Keratinocyte (primary cell): ENCODE results near the gene NKD1. TPM values are rescaled to one million over a fixed set of nuclear protein-coding genes. Genes with fewer than 3 reads are reported as not detected.

Source experiments
- DNase-seq: peaks from one replicate; pipeline ENCODE4 v3.0.0-alpha.2; 2011; ENCODE audit warnings: low read depth, missing footprints, low spot score
- FAIRE-seq: peaks from 2 replicates; lab custom pipeline; 2011; peaks lifted over from hg19 to GRCh38; lab: Jason Lieb, UNC
- H2AFZ ChIP-seq: 2 replicates; pipeline ENCODE4 v1.6.0; 2012; ENCODE audit warnings: low read length, control low read depth, inconsistent platforms; ENCODE audit not compliant: control insufficient read depth
- H3K27ac ChIP-seq: 2 replicates; pipeline ENCODE4 v1.5.1; 2011; ENCODE audit warnings: low read length; ENCODE audit not compliant: control insufficient read depth, insufficient read depth
- H3K27me3 ChIP-seq: 3 replicates; pipeline ENCODE4 v1.6.0; 2011; ENCODE audit warnings: low read length; ENCODE audit not compliant: control insufficient read depth, insufficient read depth; ENCODE audit errors: extremely low read depth
- H3K36me3 ChIP-seq, 2 experiments: 2 replicates in 1 of 2; 3 replicates in 1 of 2; pipeline ENCODE4 v1.5.1; 2011; ENCODE audit warnings: low read length in 2 of 2, mild to moderate bottlenecking in 1 of 2; ENCODE audit not compliant: control insufficient read depth in 2 of 2, insufficient read depth in 2 of 2; ENCODE audit errors: extremely low read depth in 1 of 2
- H3K4me1 ChIP-seq: 3 replicates; pipeline ENCODE4 v1.5.1; 2011; ENCODE audit warnings: low read length; ENCODE audit not compliant: control insufficient read depth, insufficient read depth; ENCODE audit errors: extremely low read depth
- H3K4me2 ChIP-seq: 3 replicates; pipeline ENCODE4 v1.6.0; 2011; ENCODE audit warnings: low read depth, low read length; ENCODE audit not compliant: control insufficient read depth, insufficient read depth; ENCODE audit errors: extremely low read depth
- H3K4me3 ChIP-seq, 3 experiments: fragments of 200-600 bp in 1 of 3; sonication (generic) in 1 of 3; 2 replicates in 2 of 3; 3 replicates in 1 of 3; pipeline ENCODE4 v1.5.1; 2011 to 2016; ENCODE audit warnings: low read length in 3 of 3, mild to moderate bottlenecking in 3 of 3, control low read depth in 2 of 3, inconsistent platforms in 1 of 3, low read depth in 1 of 3, mixed read lengths in 1 of 3, mixed run types in 1 of 3, moderate library complexity in 1 of 3; ENCODE audit not compliant: control insufficient read depth in 2 of 3, insufficient read depth in 2 of 3; ENCODE audit errors: extremely low read depth in 1 of 3
- H3K79me2 ChIP-seq: 2 replicates; pipeline ENCODE4 v1.6.0; 2012; ENCODE audit warnings: low read length; ENCODE audit not compliant: control insufficient read depth, insufficient read depth
- H3K9ac ChIP-seq: 3 replicates; pipeline ENCODE4 v1.6.0; 2011; ENCODE audit warnings: low read length; ENCODE audit not compliant: control insufficient read depth, insufficient read depth; ENCODE audit errors: extremely low read depth
- H3K9me1 ChIP-seq: 3 replicates; pipeline ENCODE4 v1.6.0; 2011; ENCODE audit warnings: low read length; ENCODE audit not compliant: control insufficient read depth, insufficient read depth; ENCODE audit errors: extremely low read depth
- H3K9me3 ChIP-seq: 2 replicates; pipeline ENCODE4 v1.5.1; 2012; ENCODE audit warnings: low read depth, low read length; ENCODE audit not compliant: control insufficient read depth
- H4K20me1 ChIP-seq: 3 replicates; pipeline ENCODE4 v1.6.0; 2011; ENCODE audit warnings: low read length; ENCODE audit not compliant: control insufficient read depth, insufficient read depth; ENCODE audit errors: extremely low read depth
- CTCF ChIP-seq, 3 experiments: IDR thresholded peaks in 1 of 3; conservative IDR thresholded peaks in 1 of 3; optimal IDR thresholded peaks in 1 of 3; 2 replicates in 2 of 3; 3 replicates in 1 of 3; pipeline versions ENCODE3 to v1.5.1; 2011; ENCODE audit warnings: low read length in 3 of 3, mild to moderate bottlenecking in 3 of 3, moderate library complexity in 2 of 3, control low read depth in 1 of 3, inconsistent platforms in 1 of 3; ENCODE audit not compliant: insufficient read depth in 2 of 3; ENCODE audit errors: extremely low read depth in 1 of 3
- EZH2 ChIP-seq: IDR thresholded peaks from one replicate; pipeline ENCODE4 v1.6.1; 2012; ENCODE audit warnings: inconsistent platforms, mild to moderate bottlenecking, low read length, moderate library complexity
- dilution Hi-C: fragments of 300-500 bp; cut with MboI; formaldehyde crosslinking; loops from one replicate; pipeline ENCODE4 v1.7.0; 2020; ENCODE audit warnings: low sequenced_read_pairs; ENCODE audit not compliant: extremely low pct_ligation_motif_present
- polyA plus RNA-seq, 5 experiments: library from polyadenylated mRNA; depleted of rRNA in 3 of 5; stranded (reverse) in 3 of 5; stranded (forward) in 1 of 5; unstranded in 1 of 5; fragments of >200 nt; gene quantifications; 1 replicate in 1 of 5; 2 replicates in 3 of 5; 3 replicates in 1 of 5; pipeline versions ENCODE4 v1.2.1 to v1.2.3, GENCODE V29; 2011 to 2012; ENCODE audit warnings: missing spikeins in 2 of 5, low read depth in 1 of 5, low replicate concordance in 1 of 5

NKD1 gene
- polyA plus RNA-seq, 1 donor (not counting 4 experiments of a cell fraction or from before 2014, with no cell fraction given): 0.62 TPM

GRCh38 chr16:50695017-50696000, 147.1 kb downstream of the NKD1 start:
- no peaks in the 10 kb centered on the region for H3K27me3 ChIP-seq
- H2AFZ ChIP-seq: no peak overlapping the region
- DNase-seq (no peak), FAIRE-seq (no peak)
- H3K36me3 ChIP-seq: no peaks in the 10 kb centered on the region
- no peaks in the 10 kb centered on the region for H3K9me3 ChIP-seq
- no peaks in the 10 kb centered on the region for H3K79me2 ChIP-seq
- no peak overlapping the region for H3K4me3 ChIP-seq
- dilution Hi-C loops: no loop called here
- no peaks in the 10 kb centered on the region for H3K9me1 ChIP-seq
- peaks cover 37% of the 10 kb centered on the region for H3K4me1 ChIP-seq
- H3K27ac ChIP-seq: no peak overlapping the region
- no peaks in the 10 kb centered on the region for H4K20me1 ChIP-seq
- no peak overlapping the region for H3K4me2 ChIP-seq
- no peak overlapping the region for H3K9ac ChIP-seq
- TF ChIP-seq EZH2: no peak
- TF ChIP-seq CTCF (optimal IDR thresholded peaks at IDR 0.05 in 1 of 3, IDR thresholded peaks at IDR 0.05 in 1 of 3, conservative IDR thresholded peaks at IDR 0.05 in 1 of 3; ENCODE audit: extremely low read depth in 1 of 3, insufficient read depth in 2 of 3, low read length in 3 of 3): no peak

- no peak overlapping the region for H3K4me3 ChIP-seq
- H3K4me1 ChIP-seq: peaks cover 37% of the 10 kb centered on the region
- dilution Hi-C loops: no loop called here
- H3K9me3 ChIP-seq: no peaks in the 10 kb centered on the region
- no peaks in the 10 kb centered on the region for H3K79me2 ChIP-seq
- H3K4me2 ChIP-seq: peak overlapping the region; percentile 11
- TF ChIP-seq EZH2: no peak
- no peak for TF ChIP-seq CTCF (optimal IDR thresholded peaks at IDR 0.05 in 1 of 3, IDR thresholded peaks at IDR 0.05 in 1 of 3, conservative IDR thresholded peaks at IDR 0.05 in 1 of 3; ENCODE audit: extremely low read depth in 1 of 3, insufficient read depth in 2 of 3, low read length in 3 of 3)
- no peaks in the 10 kb centered on the region for H3K9me1 ChIP-seq
- no peaks in the 10 kb centered on the region for H3K27me3 ChIP-seq
- H3K9ac ChIP-seq: peak overlapping the region; percentile 68
- FAIRE-seq (no peak), DNase-seq (no peak)
- H4K20me1 ChIP-seq: no peaks in the 10 kb centered on the region
- peak overlapping the region; percentile 81 for H3K27ac ChIP-seq
- H2AFZ ChIP-seq: no peak overlapping the region
- no peaks in the 10 kb centered on the region for H3K36me3 ChIP-seq
Measured at GRCh38 chr16:50696126-50696525, 147.9 kb downstream of the NKD1 start.
